Fibroblast of mammary gland (primary cell): ENCODE results near the gene CERS4.
"Not testable (repeated sequence)": the region's sequence is repeated elsewhere in the genome, so short reads cannot be mapped to it uniquely, and the experiment has no call there.

Experiments
- DNase-seq: peaks from one replicate; pipeline ENCODE4 v3.0.0-alpha.2; 2010; ENCODE audit warnings: low read depth
- H3K4me3 ChIP-seq: 2 replicates; pipeline ENCODE4 v1.5.1; 2011; ENCODE audit warnings: low read depth, mild to moderate bottlenecking, low read length, moderate library complexity; ENCODE audit not compliant: control insufficient read depth
- TF ChIP-seq, protein P1 (sequence below): conservative IDR thresholded peaks from 2 replicates; pipeline ENCODE4 v1.5.1; 2011; ENCODE audit warnings: low read depth, low read length, inconsistent platforms; ENCODE audit not compliant: control insufficient read depth, insufficient read depth

The CERS4 gene

DNA sequence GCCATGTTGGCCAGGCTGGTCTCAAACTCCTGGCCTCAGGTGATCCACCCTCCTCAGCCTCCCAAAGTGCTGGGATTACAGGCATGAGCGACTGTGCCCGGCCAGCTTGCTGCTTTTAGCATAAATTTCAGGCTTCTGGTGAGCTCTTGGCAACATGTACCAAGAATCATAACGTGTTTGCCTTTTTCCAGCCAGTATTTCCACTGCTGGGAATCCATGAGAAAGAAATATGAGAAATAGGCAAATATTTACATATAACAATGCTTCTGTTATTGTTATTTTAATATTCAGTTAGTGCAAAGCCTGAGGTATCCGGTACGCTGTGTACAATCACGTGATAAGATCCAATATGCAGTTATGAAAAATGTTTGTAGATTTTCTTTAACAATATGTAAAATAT is 29.2 kb upstream of the CERS4 start:
- DNase-seq: no peak
- TF ChIP-seq, protein P1, sequence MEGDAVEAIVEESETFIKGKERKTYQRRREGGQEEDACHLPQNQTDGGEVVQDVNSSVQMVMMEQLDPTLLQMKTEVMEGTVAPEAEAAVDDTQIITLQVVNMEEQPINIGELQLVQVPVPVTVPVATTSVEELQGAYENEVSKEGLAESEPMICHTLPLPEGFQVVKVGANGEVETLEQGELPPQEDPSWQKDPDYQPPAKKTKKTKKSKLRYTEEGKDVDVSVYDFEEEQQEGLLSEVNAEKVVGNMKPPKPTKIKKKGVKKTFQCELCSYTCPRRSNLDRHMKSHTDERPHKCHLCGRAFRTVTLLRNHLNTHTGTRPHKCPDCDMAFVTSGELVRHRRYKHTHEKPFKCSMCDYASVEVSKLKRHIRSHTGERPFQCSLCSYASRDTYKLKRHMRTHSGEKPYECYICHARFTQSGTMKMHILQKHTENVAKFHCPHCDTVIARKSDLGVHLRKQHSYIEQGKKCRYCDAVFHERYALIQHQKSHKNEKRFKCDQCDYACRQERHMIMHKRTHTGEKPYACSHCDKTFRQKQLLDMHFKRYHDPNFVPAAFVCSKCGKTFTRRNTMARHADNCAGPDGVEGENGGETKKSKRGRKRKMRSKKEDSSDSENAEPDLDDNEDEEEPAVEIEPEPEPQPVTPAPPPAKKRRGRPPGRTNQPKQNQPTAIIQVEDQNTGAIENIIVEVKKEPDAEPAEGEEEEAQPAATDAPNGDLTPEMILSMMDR: no peak
- H3K4me3 ChIP-seq: no peak overlapping the region

- no peak overlapping the region for H3K4me3 ChIP-seq
- TF ChIP-seq, protein P1: no peak
- no peak for DNase-seq
Observed at GRCh38 chr19:8184274-8184673, 24.9 kb upstream of the CERS4 start.

- TF ChIP-seq, protein P1: no peak
- no peak for DNase-seq
- H3K4me3 ChIP-seq: no peak overlapping the region
Observed at GRCh38 chr19:8185343-8186068, 23.7 kb upstream of the CERS4 start.

DNA sequence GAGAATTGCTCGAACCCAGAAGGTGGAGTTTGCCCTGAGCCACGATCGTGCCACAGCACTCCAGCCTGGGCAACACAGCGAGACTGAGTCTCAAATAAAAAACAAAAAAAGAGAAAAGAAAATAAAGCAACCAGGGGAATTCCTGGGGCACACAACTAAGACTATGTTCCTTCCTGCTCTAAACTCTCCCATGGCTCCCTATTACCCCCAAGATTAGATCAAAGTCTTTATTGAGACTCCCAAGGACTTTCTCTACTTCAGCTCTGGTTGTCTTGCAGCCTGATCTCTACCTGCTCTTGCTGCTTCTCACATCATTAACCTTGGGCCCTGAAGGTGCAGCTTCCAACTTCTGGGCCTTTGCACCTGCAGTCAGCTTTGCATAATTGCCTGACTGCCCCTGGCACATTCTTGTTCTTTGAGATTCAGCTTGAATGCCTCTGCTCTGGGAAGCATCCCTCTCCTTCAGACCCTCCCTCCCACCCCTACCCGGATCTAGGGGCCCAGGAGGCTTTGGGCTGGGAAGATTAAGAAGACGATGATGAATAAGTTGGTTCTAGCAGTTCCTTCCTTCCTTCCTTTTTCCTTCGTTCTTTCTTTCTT is 16.8 kb upstream of the CERS4 start:
- TF ChIP-seq, protein P1: no peak
- H3K4me3 ChIP-seq: no peak overlapping the region
- no peak for DNase-seq

GRCh38 chr19:8194528-8195267 is 14.5 kb upstream of the CERS4 start:
- H3K4me3 ChIP-seq: no peak overlapping the region
- DNase-seq: no peak
- TF ChIP-seq, protein P1: no peak

DNA sequence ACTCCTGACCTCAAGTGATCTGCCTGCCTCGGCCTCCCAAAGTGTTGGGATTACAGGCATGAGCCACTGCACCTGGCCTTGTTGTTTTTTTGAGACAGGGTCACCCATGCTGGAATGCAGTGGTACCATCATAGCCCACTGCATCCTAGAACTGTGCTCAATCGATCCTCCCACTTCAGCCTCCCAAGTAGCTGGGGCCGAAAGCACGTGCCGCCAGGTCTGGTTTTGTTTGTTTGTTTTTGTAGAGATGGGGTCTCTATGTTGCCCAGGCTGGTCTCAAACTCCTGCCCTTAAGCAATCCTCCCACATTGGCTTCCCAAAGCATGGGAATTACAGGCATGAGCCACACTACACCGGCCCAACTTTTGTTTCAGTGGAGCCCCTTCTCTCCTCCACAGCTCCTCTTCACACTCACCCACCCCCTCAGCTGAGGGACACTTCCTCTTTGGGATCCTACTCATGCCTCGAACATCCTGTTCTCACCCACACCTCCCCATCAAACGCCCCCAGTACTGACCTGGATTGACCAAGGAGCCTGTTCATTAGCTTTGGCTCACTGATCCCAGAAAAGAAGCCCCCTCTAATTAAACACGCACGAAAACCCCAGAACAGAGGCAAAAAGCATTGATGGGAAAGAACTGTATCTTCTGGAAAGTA is 12.8 kb upstream of the CERS4 start:
- H3K4me3 ChIP-seq: no peak overlapping the region
- TF ChIP-seq, protein P1: no peak
- no peak for DNase-seq

DNA sequence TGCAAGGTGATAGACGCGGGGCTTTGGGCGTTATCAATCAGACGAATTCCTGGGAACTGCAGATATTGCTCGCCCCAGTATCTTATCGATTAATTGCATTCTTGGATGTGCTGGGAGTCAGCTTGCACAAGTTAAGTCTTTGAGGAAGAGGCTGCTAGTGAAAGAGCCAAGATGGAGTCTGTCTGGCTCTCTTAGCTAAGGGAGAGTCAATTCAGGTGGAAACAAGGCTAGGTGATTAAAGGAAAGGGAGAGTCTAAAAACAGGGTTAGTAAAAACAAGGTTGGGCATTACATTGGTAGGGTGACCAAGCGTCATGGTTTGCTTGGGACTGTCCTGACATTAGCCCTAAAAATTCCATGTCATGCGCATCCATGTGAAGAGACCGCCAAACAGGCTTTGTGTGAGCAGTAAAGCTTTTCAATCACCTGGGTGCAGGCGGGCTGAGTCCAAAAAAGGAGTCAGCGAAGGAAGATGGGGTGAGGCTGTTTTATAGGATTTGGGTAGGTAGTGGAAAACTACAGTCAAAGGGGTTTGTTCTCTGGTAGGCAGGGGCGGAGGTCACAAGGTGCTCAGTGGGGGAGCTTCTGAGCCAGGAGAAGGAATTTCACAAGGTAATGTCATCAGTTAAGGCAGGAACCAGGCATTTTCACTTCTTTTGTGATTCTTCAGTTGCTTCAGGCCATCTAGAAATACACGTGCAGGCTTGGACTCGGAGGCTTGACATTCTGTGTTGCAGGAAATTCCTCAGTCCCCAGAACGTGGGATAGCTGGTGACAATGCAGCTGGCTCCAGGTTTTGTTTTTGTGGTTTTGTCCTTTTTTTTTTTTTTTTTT is 5.7 kb upstream of the CERS4 start:
- H3K4me3 ChIP-seq, DNase-seq: not testable (repeated sequence)
